H1 (cell line): ENCODE results near the gene CFP. TPM values are rescaled to one million over a fixed set of nuclear protein-coding genes. Genes with fewer than 3 reads are reported as not detected.

Experiments used
- ASH2L ChIP-seq: fragments of 200-600, 300-600 bp; sonication (generic); IDR thresholded peaks from one replicate; pipeline ENCODE4 v1.7.1; 2017; ENCODE audit warnings: low read length
- ATF2 ChIP-seq: IDR thresholded peaks from 2 replicates; pipeline ENCODE4 v1.6.1; 2012; ENCODE audit warnings: low read length, inconsistent platforms
- CHD1 ChIP-seq: IDR thresholded peaks from 2 replicates; pipeline ENCODE4 v1.6.1; 2012; ENCODE audit warnings: low read depth, low read length, improper control_type of control experiment
- CHD2 ChIP-seq: IDR thresholded peaks from 2 replicates; pipeline ENCODE4 v1.6.1; 2012; ENCODE audit warnings: low read length, improper control_type of control experiment
- CREB1 ChIP-seq: IDR thresholded peaks from 2 replicates; pipeline ENCODE4 v1.6.1; 2012; ENCODE audit warnings: inconsistent platforms
- GTF2F1 ChIP-seq: IDR thresholded peaks from 2 replicates; pipeline ENCODE4 v1.6.1; 2012; ENCODE audit warnings: low read depth, low read length, improper control_type of control experiment, borderline replicate concordance
- HDAC2 ChIP-seq, 2 experiments: fragments of 300-600 bp in 1 of 2; sonication (generic) in 1 of 2; IDR thresholded peaks; 2 replicates each; pipeline ENCODE4 v1.6.1; 2011 to 2012; ENCODE audit warnings: low read depth in 2 of 2, low read length in 2 of 2, mild to moderate bottlenecking in 2 of 2, moderate library complexity in 2 of 2, borderline replicate concordance in 1 of 2, inconsistent platforms in 1 of 2
- JUN ChIP-seq: IDR thresholded peaks from 2 replicates; pipeline ENCODE4 v1.6.1; 2011; ENCODE audit warnings: low read depth, mild to moderate bottlenecking, improper control_type of control experiment, low read length
- KDM4A ChIP-seq: IDR thresholded peaks from one replicate; pipeline ENCODE4 v1.7.1; 2012; ENCODE audit warnings: low read depth, mild to moderate bottlenecking, moderate library complexity, low read length, inconsistent platforms; ENCODE audit not compliant: severe bottlenecking
- KDM5A ChIP-seq: fragments of 200-600 bp; IDR thresholded peaks from 2 replicates; pipeline ENCODE4 v1.7.1; 2012; ENCODE audit warnings: mild to moderate bottlenecking, low read length, inconsistent platforms, mixed read lengths
- MAX ChIP-seq: IDR thresholded peaks from 2 replicates; pipeline ENCODE4 v1.6.1; 2012; ENCODE audit warnings: inconsistent platforms
- POU5F1 ChIP-seq: IDR thresholded peaks from 2 replicates; pipeline ENCODE4 v1.6.1; 2011; ENCODE audit warnings: low read depth, mild to moderate bottlenecking, low read length, moderate library complexity
- RAD21 ChIP-seq, 2 experiments: IDR thresholded peaks in 1 of 2; conservative IDR thresholded peaks in 1 of 2; 2 replicates each; pipeline ENCODE4 v1.6.1; 2011; ENCODE audit warnings: low read depth in 2 of 2, low read length in 2 of 2, improper control_type of control experiment in 1 of 2, inconsistent platforms in 1 of 2, mild to moderate bottlenecking in 1 of 2, moderate library complexity in 1 of 2
- RBBP5 ChIP-seq: IDR thresholded peaks from 2 replicates; pipeline ENCODE4 v1.7.1; 2012; ENCODE audit warnings: low read depth, mild to moderate bottlenecking, inconsistent platforms, low read length, moderate library complexity, borderline replicate concordance
- SAP30 ChIP-seq: fragments of 300-600 bp; sonication (generic); IDR thresholded peaks from 2 replicates; pipeline ENCODE4 v1.7.1; 2012; ENCODE audit warnings: low read length, moderate library complexity, mild to moderate bottlenecking, inconsistent platforms; ENCODE audit not compliant: insufficient read depth, insufficient replicate concordance
- SIRT6 ChIP-seq: IDR thresholded peaks from one replicate; pipeline ENCODE4 v1.7.1; 2012; ENCODE audit warnings: low read length, inconsistent platforms
- SP1 ChIP-seq: IDR thresholded peaks from 2 replicates; pipeline ENCODE4 v1.6.1; 2011; ENCODE audit warnings: low read depth, low read length
- TAF1 ChIP-seq: IDR thresholded peaks from 2 replicates; pipeline ENCODE4 v1.6.1; 2011; ENCODE audit warnings: mild to moderate bottlenecking, low read depth, low read length
- TAF7 ChIP-seq: optimal IDR thresholded peaks from 2 replicates; pipeline ENCODE3; 2011; ENCODE audit warnings: low read depth, mild to moderate bottlenecking, inconsistent platforms, low read length, moderate library complexity, borderline replicate concordance
- TCF12 ChIP-seq: IDR thresholded peaks from 2 replicates; pipeline ENCODE4 v1.6.1; 2011; ENCODE audit warnings: low read depth, mild to moderate bottlenecking, low read length
- TEAD4 ChIP-seq: IDR thresholded peaks from 2 replicates; pipeline ENCODE4 v1.6.1; 2012; ENCODE audit warnings: low read depth, low read length, inconsistent platforms, mixed read lengths
- polyA plus RNA-seq, 7 experiments: library from polyadenylated mRNA; depleted of rRNA in 3 of 7; stranded (reverse) in 5 of 7; unstranded in 2 of 7; fragments of >200 nt in 5 of 7; fragments of 200-250 nt in 2 of 7; gene quantifications; 1 replicate in 5 of 7; 2 replicates in 1 of 7; 4 replicates in 1 of 7; pipeline versions ENCODE4 v1.2.1 to v1.2.3, GENCODE V29; 2011 to 2013; ENCODE audit warnings: missing spikeins in 2 of 7, mixed read lengths in 2 of 7
- total RNA-seq: library from RNA; stranded (reverse); fragmentation: NEBNext Ultra II Directional; extraction: Animal tissue kit (Norgen Biotek cat#: 25700); gene quantifications from 2 replicates; pipeline ENCODE4 v1.2.1, GENCODE V29; 2021

CFP gene
- total and polyA plus RNA-seq, 2 of the 8 experiments (the other 6 are each of a cell fraction or from before 2014, with no cell fraction given): 0.76 to 2.2 TPM

- no peak for TF ChIP-seq RAD21 (IDR thresholded peaks at IDR 0.05 in 1 of 2, conservative IDR thresholded peaks at IDR 0.05 in 1 of 2; ENCODE audit: low read depth in 2 of 2, low read length in 2 of 2)
- no peak for TF ChIP-seq JUN
- TF ChIP-seq CREB1: peak; percentile 95
- peak; percentile 59 for TF ChIP-seq TAF1
- TF ChIP-seq SIRT6: no peak
- TF ChIP-seq SAP30: peak; percentile 48
- 0 out of 2 replicates have a peak, but pooled peaks have one; percentile 11 for TF ChIP-seq TEAD4
- TF ChIP-seq GTF2F1: no peak
- peak; percentile 81; the same call in 1 of the 2 replicates for TF ChIP-seq SP1
- peak; percentile 59 for TF ChIP-seq MAX
- TF ChIP-seq ASH2L: peak; percentile 58
- TF ChIP-seq RBBP5: 0 out of 2 replicates have a peak, but pooled peaks have one; percentile 29
- peak; percentile 53 for TF ChIP-seq CHD2
- peak; percentile 56 for TF ChIP-seq KDM4A
- no peak for TF ChIP-seq TCF12
- TF ChIP-seq KDM5A: peak; percentile 72
- TF ChIP-seq ATF2: 0 out of 2 replicates have a peak, but pooled peaks have one; percentile 35
- TF ChIP-seq HDAC2 (IDR thresholded peaks at IDR 0.05; ENCODE audit: borderline replicate concordance in 1 of 2, low read depth in 2 of 2, low read length in 2 of 2): 0 out of 4 replicates have a peak, but pooled peaks of 1 of the 2 experiments have one; percentile 48
- no peak for TF ChIP-seq TAF7
- no peak for TF ChIP-seq CHD1
- no peak for TF ChIP-seq POU5F1
Measured at GRCh38 chrX:47658684-47659420, 29.1 kb upstream of the CFP start, which contains the start of gene UXT (continued).
